Heart left ventricle (tissue), 16 donors: Measurements from ENCODE around the gene SLC13A4. TPM values are rescaled to one million over a fixed set of nuclear protein-coding genes. Genes with fewer than 3 reads are reported as not detected.

ENCODE experiments used
- ATAC-seq, 4 donors: fragments of 200-7000 bp; cut with Tn5 transposase; one replicate each; pipeline ENCODE4 v1.9.1; 2020 to 2022; ENCODE audit warnings: moderate library complexity in 4 of 4, mild to moderate bottlenecking in 3 of 4, moderate number of reproducible peaks in 1 of 4
- DNase-seq, 5 donors: peaks; one replicate each; pipeline ENCODE4 v3.0.0-alpha.2; 2020
- H3K27ac ChIP-seq, 12 donors: fragments of 200-600 bp; sonication (generic) in 4 of 12; one replicate each; pipeline versions ENCODE4 v1.5.0 to v1.8.0; 2016 to 2022; ENCODE audit warnings: mild to moderate bottlenecking in 2 of 12
- H3K27me3 ChIP-seq, 9 donors: fragments of 200-600 bp; sonication (generic) in 2 of 9; one replicate each; pipeline versions ENCODE4 v1.5.1 to v1.8.0; 2016 to 2022; ENCODE audit warnings: mild to moderate bottlenecking in 3 of 9
- H3K36me3 ChIP-seq, 9 donors: fragments of 200-600 bp; sonication (generic) in 2 of 9; one replicate each; pipeline versions ENCODE4 v1.5.0 to v1.8.0; 2018 to 2022; ENCODE audit warnings: mild to moderate bottlenecking in 2 of 9
- H3K4me1 ChIP-seq, 12 donors: fragments of 200-600 bp; sonication (generic) in 4 of 12; one replicate each; pipeline versions ENCODE4 v1.5.0 to v1.8.0; 2016 to 2022; ENCODE audit warnings: mild to moderate bottlenecking in 3 of 12
- H3K4me3 ChIP-seq, 12 donors: fragments of 200-600 bp; sonication (generic) in 4 of 12; one replicate each; pipeline versions ENCODE4 v1.5.0 to v1.8.0; 2017 to 2022; ENCODE audit warnings: mild to moderate bottlenecking in 9 of 12, moderate library complexity in 4 of 12
- H3K9me3 ChIP-seq, 12 donors: fragments of 200-600 bp; sonication (generic) in 4 of 12; one replicate each; pipeline versions ENCODE4 v1.5.0 to v1.8.0; 2016 to 2022; ENCODE audit warnings: mild to moderate bottlenecking in 1 of 12
- POLR2A ChIP-seq, 2 donors: fragments of 450-650 bp; IDR thresholded peaks; one replicate each; pipeline ENCODE4 v1.6.1; 2017; ENCODE audit warnings: antibody characterized with exemption in 2 of 2, mild to moderate bottlenecking in 2 of 2, moderate library complexity in 2 of 2
- WGBS, 4 donors: extraction: QIAGEN DNeasy Blood & Tissue Kit in 2 of 4; methylation state at CpG; one replicate each; pipeline versions ENCODE4 v1.1.5 to v1.1.7; 2013 to 2018; 5-methylcytosine and 5-hydroxymethylcytosine counted together
- intact Hi-C, 10 donors: fragments of 100-400 bp; cut with DNase I; formaldehyde crosslinking; loops; one replicate each; pipeline versions ENCODE4 v1.11.1 to v1.14.2; 2022
- polyA plus RNA-seq, 2 donors: library from polyadenylated mRNA; stranded (reverse); fragments of 200-250 nt; gene quantifications; one replicate each; pipeline ENCODE4 v1.2.3, GENCODE V29; 2013
- total RNA-seq, 9 donors: library from RNA; depleted of rRNA in 2 of 9; stranded (reverse); fragments of >200 nt in 2 of 9; fragmentation: NEBNext Ultra II Directional in 3 of 9; extraction: Animal tissue kit (Norgen Biotek cat#: 25700) in 3 of 9; gene quantifications; one replicate each; pipeline versions ENCODE4 v1.1.0 to v1.2.4, GENCODE V29; 2016 to 2023
- TF ChIP-seq, protein P1 (sequence below), 12 donors: fragments of 200-600 bp; sonication (generic) in 4 of 12; IDR thresholded peaks; one replicate each; pipeline versions ENCODE4 v1.5.0 to v1.8.0; 2018 to 2022; ENCODE audit warnings: antibody characterized with exemption in 12 of 12, mild to moderate bottlenecking in 5 of 12
- donor health status: ischemic (EF 13 %, LVEDD 7.1; RV severe dilation, severe dysfunction).
- donor health status: healthy with polysubstance abuse.
- donor health status: DM: no; HTN: yes; CAD: no.
- donor health status: DM: no; HTN: no; CAD: no.
- donor health status: ischemic (EF 25% LVEDD 6.9; RV normal size, moderate dysfunction).
- donor health status: ischemic (EF 25% LVEDD 5.7; RV mildly dilated, moderate dysfunction).
- donor health status: healthy.
- donor health status: DM: yes; HTN: yes; CAD: no.
- donor health status: ischemic (EF 35%, LVEDD 5.7; RV mildly dilated, moderate dysfunction).
- donor health status: nonischemic (EF 11% LVEDD 7.7; RV severe dilation, severe dysfunction).
- donor health status: DM: yes; HTN: yes; CAD: no.
- donor health status: PGD.
- donor health status: ischemic (EF 29% LVEDD 5.4; RV normal size, mild dysfunction).
- donor health status: nonischemic (EF 23%, LVEDD 6.1; RV moderate dilation, normal function).

SLC13A4 gene
- total and polyA plus RNA-seq, 11 donors = 0.08 to 1.5 (median 0.46) TPM; not detected in 1

DNA sequence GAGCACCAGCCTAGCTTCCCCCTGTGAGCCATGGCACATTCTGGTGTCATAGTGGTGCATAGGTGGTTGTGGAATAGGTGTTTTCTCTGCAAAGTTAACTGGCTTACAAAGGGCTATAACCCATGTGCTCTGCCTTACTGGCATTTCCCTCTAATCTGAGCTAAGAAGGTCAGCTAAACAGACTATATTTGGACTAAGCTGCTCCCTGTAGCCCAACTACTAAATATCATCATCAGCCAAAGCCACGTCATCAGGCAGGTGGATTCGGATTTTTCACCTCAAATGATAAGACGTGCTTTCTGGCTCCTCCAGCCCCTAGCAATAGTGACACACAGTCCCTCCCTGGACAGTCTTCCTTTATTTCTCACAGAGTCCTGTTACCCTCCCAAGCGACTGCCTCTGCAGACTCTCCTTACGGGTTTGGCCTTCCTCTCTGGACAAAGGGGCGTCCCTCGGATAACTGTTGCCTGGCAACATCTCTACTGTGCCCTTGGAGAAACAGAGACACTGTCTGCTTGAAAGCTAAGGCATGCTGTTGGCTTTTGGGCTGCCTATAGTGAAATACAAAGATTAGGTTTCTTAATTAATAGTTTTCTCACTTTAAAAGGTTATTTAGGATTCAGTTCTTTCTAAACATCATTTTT lies 9.1 kb downstream of the SLC13A4 start:
- intact Hi-C loops = no loop called here
- DNase-seq (no peak), ATAC-seq (peak; percentile 14 to 76 (median 62))
- no peak for TF ChIP-seq POLR2A (IDR thresholded peaks at IDR 0.05)
- TF ChIP-seq, protein P1, sequence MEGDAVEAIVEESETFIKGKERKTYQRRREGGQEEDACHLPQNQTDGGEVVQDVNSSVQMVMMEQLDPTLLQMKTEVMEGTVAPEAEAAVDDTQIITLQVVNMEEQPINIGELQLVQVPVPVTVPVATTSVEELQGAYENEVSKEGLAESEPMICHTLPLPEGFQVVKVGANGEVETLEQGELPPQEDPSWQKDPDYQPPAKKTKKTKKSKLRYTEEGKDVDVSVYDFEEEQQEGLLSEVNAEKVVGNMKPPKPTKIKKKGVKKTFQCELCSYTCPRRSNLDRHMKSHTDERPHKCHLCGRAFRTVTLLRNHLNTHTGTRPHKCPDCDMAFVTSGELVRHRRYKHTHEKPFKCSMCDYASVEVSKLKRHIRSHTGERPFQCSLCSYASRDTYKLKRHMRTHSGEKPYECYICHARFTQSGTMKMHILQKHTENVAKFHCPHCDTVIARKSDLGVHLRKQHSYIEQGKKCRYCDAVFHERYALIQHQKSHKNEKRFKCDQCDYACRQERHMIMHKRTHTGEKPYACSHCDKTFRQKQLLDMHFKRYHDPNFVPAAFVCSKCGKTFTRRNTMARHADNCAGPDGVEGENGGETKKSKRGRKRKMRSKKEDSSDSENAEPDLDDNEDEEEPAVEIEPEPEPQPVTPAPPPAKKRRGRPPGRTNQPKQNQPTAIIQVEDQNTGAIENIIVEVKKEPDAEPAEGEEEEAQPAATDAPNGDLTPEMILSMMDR (IDR thresholded peaks at IDR 0.05) = no peak
- H3K9me3 ChIP-seq = no peaks in the 10 kb centered on the region
- no peaks in the 10 kb centered on the region for H3K27me3 ChIP-seq
- H3K36me3 ChIP-seq = no peaks in the 10 kb centered on the region
- H3K4me3 ChIP-seq = no peak overlapping the region
- H3K27ac ChIP-seq = no peak overlapping the region
- WGBS, 4 donors = 31 to 44% (median 38%) methylated on average over 7 of the region's 7 CpGs
- H3K4me1 ChIP-seq = peaks cover 0 to 8% (median 0%) of the 10 kb centered on the region in 12 donors

DNA sequence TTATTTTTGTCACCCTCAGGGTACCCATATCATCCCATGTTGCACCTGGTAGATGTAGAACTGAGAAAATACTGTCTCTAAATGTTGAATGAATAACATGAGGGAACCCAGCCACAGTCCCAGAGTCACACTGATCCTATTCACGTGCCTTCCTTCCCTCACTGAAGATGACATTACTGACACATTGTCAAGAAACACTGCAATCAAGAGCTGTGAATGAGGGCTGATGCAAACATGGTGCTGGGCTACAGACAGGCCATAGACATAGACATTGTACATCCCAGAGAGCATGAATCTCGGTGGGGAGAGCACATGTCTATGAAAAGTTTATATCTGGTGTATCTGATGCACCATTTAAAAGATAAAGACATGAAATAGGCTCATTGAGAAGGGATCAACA lies 9.8 kb downstream of the SLC13A4 start:
- intact Hi-C loops = no loop called here

DNA sequence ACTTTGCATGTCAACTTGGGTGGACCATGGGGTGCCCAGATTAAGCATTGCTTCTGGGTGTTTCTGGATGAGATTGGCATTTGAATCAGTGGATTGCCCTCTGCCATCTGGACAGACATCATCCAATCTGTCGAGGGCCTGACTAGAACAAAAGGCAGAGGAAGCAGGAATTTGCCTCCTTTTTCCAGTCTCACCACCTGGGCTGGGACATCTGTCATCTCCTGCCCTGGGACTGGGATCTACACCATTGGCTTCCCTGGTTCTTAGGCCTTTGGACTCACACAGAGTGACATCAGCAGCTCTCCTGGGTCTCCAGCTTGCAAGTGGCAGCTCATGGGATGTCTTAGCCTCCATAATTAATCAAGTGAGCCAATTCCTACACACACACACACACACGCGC lies 10.3 kb downstream of the SLC13A4 start:
- DNase-seq (no peak), ATAC-seq (no peak)
- Histone ChIP-seq H3K27ac (no peak overlapping the region), H3K36me3 (no peaks in the 10 kb centered on the region), H3K4me3 (no peak overlapping the region), H3K9me3 (no peaks in the 10 kb centered on the region), H3K27me3 (no peaks in the 10 kb centered on the region), H3K4me1 (peaks cover 0 to 14% (median 4%) of the 10 kb centered on the region in 12 donors)
- intact Hi-C loops = no loop called here
- no peak for TF ChIP-seq POLR2A (IDR thresholded peaks at IDR 0.05)
- TF ChIP-seq, protein P1 (IDR thresholded peaks at IDR 0.05) = no peak
- 77 to 88% (median 82%) methylated on average over 3 of the region's 3 CpGs for WGBS, 4 donors

More for the DNA sequence above, 9.8 kb downstream of the SLC13A4 start:
- TF ChIP-seq, protein P1 (IDR thresholded peaks at IDR 0.05) = no peak
- TF ChIP-seq POLR2A (IDR thresholded peaks at IDR 0.05) = no peak
- Histone ChIP-seq H3K27ac (no peak overlapping the region), H3K27me3 (no peaks in the 10 kb centered on the region), H3K4me1 (peaks cover 0 to 9% (median under 1%) of the 10 kb centered on the region in 12 donors), H3K9me3 (no peaks in the 10 kb centered on the region), H3K4me3 (no peak overlapping the region), H3K36me3 (no peaks in the 10 kb centered on the region)
- ATAC-seq (no peak), DNase-seq (no peak)
- WGBS, 4 donors = 85 to 98% (median 90%) methylated on average over 2 of the region's 2 CpGs

DNA sequence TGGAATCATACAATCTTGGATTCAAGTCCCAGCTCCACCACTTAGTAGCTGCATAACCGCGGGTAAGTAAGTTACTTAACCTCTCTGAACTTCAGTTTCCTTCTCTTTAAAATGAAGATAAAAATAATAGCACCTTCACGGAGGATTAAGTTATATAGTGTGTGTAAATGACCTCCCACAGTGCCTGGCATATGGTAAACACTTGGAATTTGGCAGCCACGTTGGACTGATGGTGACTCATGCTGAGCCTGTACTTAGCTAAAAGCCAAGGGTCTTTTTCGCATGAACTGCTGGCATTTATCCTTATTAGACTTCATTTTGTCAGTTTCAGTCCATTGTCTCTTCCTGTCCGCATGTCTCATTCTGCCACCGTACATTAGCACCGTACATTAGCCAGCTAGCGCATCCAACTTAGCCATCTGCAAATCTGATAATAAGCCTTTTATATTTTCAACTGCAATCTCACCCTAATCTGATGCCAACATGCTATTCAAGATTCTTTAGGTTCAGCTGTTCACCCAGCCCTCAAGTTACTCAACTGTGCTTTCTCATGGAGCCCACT lies 11.2 kb downstream of the SLC13A4 start:
- WGBS, 4 donors = 69 to 82% (median 73%) methylated on average over 9 of the region's 9 CpGs
- intact Hi-C loops = no loop called here
- no peaks in the 10 kb centered on the region for H3K9me3 ChIP-seq
- peaks cover 0 to 23% (median 11%) of the 10 kb centered on the region in 12 donors for H3K4me1 ChIP-seq
- no peak overlapping the region for H3K4me3 ChIP-seq
- no peak for TF ChIP-seq POLR2A (IDR thresholded peaks at IDR 0.05)
- TF ChIP-seq, protein P1 (IDR thresholded peaks at IDR 0.05) = no peak
- DNase-seq (no peak), ATAC-seq (no peak)
- H3K27me3 ChIP-seq = no peaks in the 10 kb centered on the region
- H3K27ac ChIP-seq = no peak overlapping the region
- no peaks in the 10 kb centered on the region for H3K36me3 ChIP-seq
